Rectal smooth muscle tissue (tissue), 1 donor: ENCODE results near the gene SPRN.
"Not testable (repeated sequence)": the region's sequence is repeated elsewhere in the genome, so short reads cannot be mapped to it uniquely, and the experiment has no call there.

Source experiments
- H3K27ac ChIP-seq: one replicate; pipeline ENCODE4 v1.7.0; 2013; ENCODE audit warnings: low read depth, low read length, inconsistent platforms
- H3K27me3 ChIP-seq: one replicate; pipeline ENCODE4 v1.7.0; 2013; ENCODE audit warnings: low read length; ENCODE audit not compliant: control insufficient read depth, insufficient read depth
- H3K36me3 ChIP-seq: one replicate; pipeline ENCODE4 v1.7.0; 2013; ENCODE audit warnings: low read length; ENCODE audit not compliant: control insufficient read depth, insufficient read depth
- H3K4me1 ChIP-seq: one replicate; pipeline ENCODE4 v1.7.0; 2013; ENCODE audit warnings: low read length; ENCODE audit not compliant: control insufficient read depth, insufficient read depth
- H3K4me3 ChIP-seq: one replicate; pipeline ENCODE4 v1.7.0; 2013; ENCODE audit warnings: low read length
- H3K9ac ChIP-seq: one replicate; pipeline ENCODE4 v1.7.0; 2013; ENCODE audit warnings: low read length

The SPRN gene

GRCh38 chr10:133391761-133392518, 32.5 kb downstream of the SPRN start:
- Histone ChIP-seq H3K9ac (no peak overlapping the region), H3K27ac (no peak overlapping the region), H3K27me3 (no peaks in the 10 kb centered on the region), H3K4me3 (no peak overlapping the region), H3K4me1 (peaks cover 2% of the 10 kb centered on the region), H3K36me3 (peaks cover 4% of the 10 kb centered on the region)

- H3K27me3 ChIP-seq = no peaks in the 10 kb centered on the region
- no peak overlapping the region for H3K27ac ChIP-seq
- no peak overlapping the region for H3K4me3 ChIP-seq
- peaks cover 2% of the 10 kb centered on the region for H3K4me1 ChIP-seq
- H3K9ac ChIP-seq = no peak overlapping the region
- peaks cover 3% of the 10 kb centered on the region for H3K36me3 ChIP-seq
These were observed 33.2 kb downstream of the SPRN start for GRCh38 chr10:133391249-133391635.

- no peaks in the 10 kb centered on the region for H3K27me3 ChIP-seq
- no peak overlapping the region for H3K4me3 ChIP-seq
- H3K36me3 ChIP-seq = no peaks in the 10 kb centered on the region
- no peak overlapping the region for H3K9ac ChIP-seq
- H3K27ac ChIP-seq = no peak overlapping the region
- H3K4me1 ChIP-seq = peaks cover 2% of the 10 kb centered on the region
These were observed 33.7 kb downstream of the SPRN start for GRCh38 chr10:133390597-133391248.

- Histone ChIP-seq H3K9ac (no peak overlapping the region), H3K4me1 (no peaks in the 10 kb centered on the region), H3K27ac (no peak overlapping the region), H3K4me3 (no peak overlapping the region), H3K36me3 (no peaks in the 10 kb centered on the region), H3K27me3 (no peaks in the 10 kb centered on the region)
These were observed 35.2 kb downstream of the SPRN start for GRCh38 chr10:133388973-133389818.

GRCh38 chr10:133388236-133388972, 36.0 kb downstream of the SPRN start:
- Histone ChIP-seq H3K27me3 (no peaks in the 10 kb centered on the region), H3K4me3 (no peak overlapping the region), H3K36me3 (no peaks in the 10 kb centered on the region), H3K9ac (no peak overlapping the region), H3K4me1 (no peaks in the 10 kb centered on the region), H3K27ac (no peak overlapping the region)

GRCh38 chr10:133386951-133387350, 37.5 kb downstream of the SPRN start:
- not testable (repeated sequence) for H3K27ac ChIP-seq, H3K4me1 ChIP-seq, H3K9ac ChIP-seq, H3K4me3 ChIP-seq, H3K36me3 ChIP-seq, H3K27me3 ChIP-seq

GRCh38 chr10:133385214-133385613, 39.2 kb downstream of the SPRN start:
- no peaks in the 10 kb centered on the region for H3K27me3 ChIP-seq
- no peaks in the 10 kb centered on the region for H3K4me1 ChIP-seq
- no peaks in the 10 kb centered on the region for H3K36me3 ChIP-seq
- no peak overlapping the region for H3K9ac ChIP-seq
- H3K27ac ChIP-seq = no peak overlapping the region
- no peak overlapping the region for H3K4me3 ChIP-seq

- Histone ChIP-seq H3K4me3 (no peak overlapping the region), H3K4me1 (no peaks in the 10 kb centered on the region), H3K27ac (no peak overlapping the region), H3K9ac (no peak overlapping the region), H3K36me3 (no peaks in the 10 kb centered on the region), H3K27me3 (no peaks in the 10 kb centered on the region)
These were observed 40.4 kb downstream of the SPRN start for GRCh38 chr10:133384071-133384470.

GRCh38 chr10:133383551-133383950, 40.9 kb downstream of the SPRN start:
- H3K27me3 ChIP-seq = no peaks in the 10 kb centered on the region
- no peaks in the 10 kb centered on the region for H3K36me3 ChIP-seq
- H3K27ac ChIP-seq = no peak overlapping the region
- no peak overlapping the region for H3K9ac ChIP-seq
- no peak overlapping the region for H3K4me3 ChIP-seq
- no peaks in the 10 kb centered on the region for H3K4me1 ChIP-seq

- Histone ChIP-seq H3K4me1 (no peaks in the 10 kb centered on the region), H3K9ac (no peak overlapping the region), H3K36me3 (no peaks in the 10 kb centered on the region), H3K27me3 (no peaks in the 10 kb centered on the region), H3K4me3 (no peak overlapping the region), H3K27ac (no peak overlapping the region)
These were observed 43.4 kb downstream of the SPRN start for GRCh38 chr10:133381036-133381435.

GRCh38 chr10:133379801-133380666, 44.4 kb downstream of the SPRN start:
- H3K4me3 ChIP-seq = peak overlapping the region; percentile 66
- H3K27ac ChIP-seq = no peak overlapping the region
- no peaks in the 10 kb centered on the region for H3K4me1 ChIP-seq
- H3K9ac ChIP-seq = no peak overlapping the region
- H3K36me3 ChIP-seq = no peaks in the 10 kb centered on the region
- H3K27me3 ChIP-seq = no peaks in the 10 kb centered on the region
